GM23338 (cell line): ENCODE data around the gene NINJ2.
"Not testable (repeated sequence)": the region's sequence is repeated elsewhere in the genome, so short reads cannot be mapped to it uniquely, and the experiment has no call there.

ENCODE experiments used
- CREB1 ChIP-seq: fragments of 250-450 bp; sonication (Bioruptor Pico); IDR thresholded peaks from 2 replicates; pipeline ENCODE4 v1.5.0; 2020; ENCODE audit warnings: low read depth, mild to moderate bottlenecking, moderate library complexity
- CTCF ChIP-seq, 2 experiments: fragments of 200-600 bp in 1 of 2; sonication (generic) in 1 of 2; conservative IDR thresholded peaks; 2 replicates each; pipeline versions ENCODE4 v1.5.1 to v1.6.1; 2016 to 2017; ENCODE audit warnings: antibody characterized with exemption in 2 of 2, low read depth in 2 of 2, mild to moderate bottlenecking in 2 of 2, moderate library complexity in 1 of 2
- EZH2 ChIP-seq: fragments of 200-600 bp; sonication (generic); IDR thresholded peaks from one replicate; pipeline ENCODE4 v1.8.0; 2017; ENCODE audit warnings: antibody characterized with exemption, mild to moderate bottlenecking, low read depth; ENCODE audit not compliant: unreplicated experiment
- EZH2phosphoT487 ChIP-seq: fragments of 200-600 bp; sonication (generic); IDR thresholded peaks from one replicate; pipeline ENCODE4 v1.8.1; 2018; ENCODE audit warnings: antibody characterized with exemption; ENCODE audit not compliant: unreplicated experiment
- JUNB ChIP-seq: IDR thresholded peaks from one replicate; pipeline ENCODE4 v1.6.1; 2016; ENCODE audit warnings: antibody characterized with exemption; ENCODE audit not compliant: unreplicated experiment
- NANOG ChIP-seq: IDR thresholded peaks from 2 replicates; pipeline ENCODE4 v1.6.1; 2016; ENCODE audit warnings: antibody characterized with exemption, borderline replicate concordance
- POLR2AphosphoS5 ChIP-seq: IDR thresholded peaks from 2 replicates; pipeline ENCODE4 v1.6.1; 2016; ENCODE audit warnings: antibody characterized with exemption, low read depth
- REST ChIP-seq: IDR thresholded peaks from one replicate; pipeline ENCODE4 v1.6.1; 2018; ENCODE audit warnings: antibody characterized with exemption; ENCODE audit not compliant: unreplicated experiment
- STAT1 ChIP-seq: IDR thresholded peaks from one replicate; pipeline ENCODE4 v1.6.1; 2016; ENCODE audit warnings: antibody characterized with exemption; ENCODE audit not compliant: unreplicated experiment
- ZNF114 ChIP-seq: fragments of 250-450 bp; sonication (Bioruptor Pico); IDR thresholded peaks from 2 replicates; pipeline ENCODE4 v1.5.0; 2020; ENCODE audit warnings: mild to moderate bottlenecking, moderate library complexity
- TF ChIP-seq, protein P1 (sequence below): IDR thresholded peaks from 2 replicates; pipeline ENCODE4 v1.6.1; 2016; ENCODE audit warnings: antibody characterized with exemption
- TF ChIP-seq, protein P2 (sequence below): fragments of 250-450 bp; sonication (Bioruptor Pico); IDR thresholded peaks from 2 replicates; pipeline ENCODE4 v1.5.0; 2020; ENCODE audit warnings: mild to moderate bottlenecking, moderate library complexity

- TF ChIP-seq NANOG; CTCF (conservative IDR thresholded peaks at IDR 0.05; ENCODE audit: low read depth in 2 of 2); POLR2AphosphoS5; REST; EZH2; CREB1 (CRISPR knock-in tag); ZNF114 (CRISPR knock-in tag); EZH2phosphoT487; STAT1; JUNB: not testable (repeated sequence)
- TF ChIP-seq, protein P1, sequence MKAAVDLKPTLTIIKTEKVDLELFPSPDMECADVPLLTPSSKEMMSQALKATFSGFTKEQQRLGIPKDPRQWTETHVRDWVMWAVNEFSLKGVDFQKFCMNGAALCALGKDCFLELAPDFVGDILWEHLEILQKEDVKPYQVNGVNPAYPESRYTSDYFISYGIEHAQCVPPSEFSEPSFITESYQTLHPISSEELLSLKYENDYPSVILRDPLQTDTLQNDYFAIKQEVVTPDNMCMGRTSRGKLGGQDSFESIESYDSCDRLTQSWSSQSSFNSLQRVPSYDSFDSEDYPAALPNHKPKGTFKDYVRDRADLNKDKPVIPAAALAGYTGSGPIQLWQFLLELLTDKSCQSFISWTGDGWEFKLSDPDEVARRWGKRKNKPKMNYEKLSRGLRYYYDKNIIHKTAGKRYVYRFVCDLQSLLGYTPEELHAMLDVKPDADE, result not testable (repeated sequence)
- TF ChIP-seq, protein P2, sequence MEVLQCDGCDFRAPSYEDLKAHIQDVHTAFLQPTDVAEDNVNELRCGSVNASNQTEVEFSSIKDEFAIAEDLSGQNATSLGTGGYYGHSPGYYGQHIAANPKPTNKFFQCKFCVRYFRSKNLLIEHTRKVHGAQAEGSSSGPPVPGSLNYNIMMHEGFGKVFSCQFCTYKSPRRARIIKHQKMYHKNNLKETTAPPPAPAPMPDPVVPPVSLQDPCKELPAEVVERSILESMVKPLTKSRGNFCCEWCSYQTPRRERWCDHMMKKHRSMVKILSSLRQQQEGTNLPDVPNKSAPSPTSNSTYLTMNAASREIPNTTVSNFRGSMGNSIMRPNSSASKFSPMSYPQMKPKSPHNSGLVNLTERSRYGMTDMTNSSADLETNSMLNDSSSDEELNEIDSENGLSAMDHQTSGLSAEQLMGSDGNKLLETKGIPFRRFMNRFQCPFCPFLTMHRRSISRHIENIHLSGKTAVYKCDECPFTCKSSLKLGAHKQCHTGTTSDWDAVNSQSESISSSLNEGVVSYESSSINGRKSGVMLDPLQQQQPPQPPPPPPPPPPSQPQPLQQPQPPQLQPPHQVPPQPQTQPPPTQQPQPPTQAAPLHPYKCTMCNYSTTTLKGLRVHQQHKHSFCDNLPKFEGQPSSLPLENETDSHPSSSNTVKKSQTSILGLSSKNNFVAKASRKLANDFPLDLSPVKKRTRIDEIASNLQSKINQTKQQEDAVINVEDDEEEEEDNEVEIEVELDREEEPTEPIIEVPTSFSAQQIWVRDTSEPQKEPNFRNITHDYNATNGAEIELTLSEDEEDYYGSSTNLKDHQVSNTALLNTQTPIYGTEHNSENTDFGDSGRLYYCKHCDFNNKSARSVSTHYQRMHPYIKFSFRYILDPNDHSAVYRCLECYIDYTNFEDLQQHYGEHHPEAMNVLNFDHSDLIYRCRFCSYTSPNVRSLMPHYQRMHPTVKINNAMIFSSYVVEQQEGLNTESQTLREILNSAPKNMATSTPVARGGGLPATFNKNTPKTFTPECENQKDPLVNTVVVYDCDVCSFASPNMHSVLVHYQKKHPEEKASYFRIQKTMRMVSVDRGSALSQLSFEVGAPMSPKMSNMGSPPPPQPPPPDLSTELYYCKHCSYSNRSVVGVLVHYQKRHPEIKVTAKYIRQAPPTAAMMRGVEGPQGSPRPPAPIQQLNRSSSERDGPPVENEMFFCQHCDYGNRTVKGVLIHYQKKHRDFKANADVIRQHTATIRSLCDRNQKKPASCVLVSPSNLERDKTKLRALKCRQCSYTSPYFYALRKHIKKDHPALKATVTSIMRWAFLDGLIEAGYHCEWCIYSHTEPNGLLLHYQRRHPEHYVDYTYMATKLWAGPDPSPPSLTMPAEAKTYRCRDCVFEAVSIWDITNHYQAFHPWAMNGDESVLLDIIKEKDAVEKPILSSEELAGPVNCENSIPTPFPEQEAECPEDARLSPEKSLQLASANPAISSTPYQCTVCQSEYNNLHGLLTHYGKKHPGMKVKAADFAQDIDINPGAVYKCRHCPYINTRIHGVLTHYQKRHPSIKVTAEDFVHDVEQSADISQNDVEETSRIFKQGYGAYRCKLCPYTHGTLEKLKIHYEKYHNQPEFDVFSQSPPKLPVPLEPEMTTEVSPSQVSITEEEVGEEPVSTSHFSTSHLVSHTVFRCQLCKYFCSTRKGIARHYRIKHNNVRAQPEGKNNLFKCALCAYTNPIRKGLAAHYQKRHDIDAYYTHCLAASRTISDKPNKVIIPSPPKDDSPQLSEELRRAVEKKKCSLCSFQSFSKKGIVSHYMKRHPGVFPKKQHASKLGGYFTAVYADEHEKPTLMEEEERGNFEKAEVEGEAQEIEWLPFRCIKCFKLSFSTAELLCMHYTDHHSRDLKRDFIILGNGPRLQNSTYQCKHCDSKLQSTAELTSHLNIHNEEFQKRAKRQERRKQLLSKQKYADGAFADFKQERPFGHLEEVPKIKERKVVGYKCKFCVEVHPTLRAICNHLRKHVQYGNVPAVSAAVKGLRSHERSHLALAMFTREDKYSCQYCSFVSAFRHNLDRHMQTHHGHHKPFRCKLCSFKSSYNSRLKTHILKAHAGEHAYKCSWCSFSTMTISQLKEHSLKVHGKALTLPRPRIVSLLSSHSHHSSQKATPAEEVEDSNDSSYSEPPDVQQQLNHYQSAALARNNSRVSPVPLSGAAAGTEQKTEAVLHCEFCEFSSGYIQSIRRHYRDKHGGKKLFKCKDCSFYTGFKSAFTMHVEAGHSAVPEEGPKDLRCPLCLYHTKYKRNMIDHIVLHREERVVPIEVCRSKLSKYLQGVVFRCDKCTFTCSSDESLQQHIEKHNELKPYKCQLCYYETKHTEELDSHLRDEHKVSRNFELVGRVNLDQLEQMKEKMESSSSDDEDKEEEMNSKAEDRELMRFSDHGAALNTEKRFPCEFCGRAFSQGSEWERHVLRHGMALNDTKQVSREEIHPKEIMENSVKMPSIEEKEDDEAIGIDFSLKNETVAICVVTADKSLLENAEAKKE, result not testable (repeated sequence)
These were observed 85.1 kb downstream of the NINJ2 start for GRCh38 chr12:577994-578747.
